ENCODE results near the gene CYP3A4. TPM values are rescaled to one million over a fixed set of nuclear protein-coding genes. Genes with fewer than 3 reads are reported as not detected.

The CYP3A4 gene
- total and polyA plus RNA-seq, 2 of the 8 experiments (the other 6 are each of a cell fraction or from before 2014, with no cell fraction given) = not detected

GRCh38 chr7:99767662-99768061 lies 16.3 kb downstream of the CYP3A4 start:
- FAIRE-seq (no peak), DNase-seq (ENCODE audit: low read depth in 1 of 2, low spot score in 2 of 2) (no peak)
- Histone ChIP-seq H2BK5ac (ENCODE audit: low read depth, low read length) (no peak overlapping the region), H3K4me3 (ENCODE audit: extremely low read depth in 1 of 4, insufficient read depth in 2 of 4, low read depth in 3 of 4, low read length in 4 of 4) (no peak overlapping the region), H3K4me2 (ENCODE audit: insufficient read depth in 1 of 2, low read depth in 2 of 2, low read length in 2 of 2) (no peak overlapping the region), H3K9me3 (ENCODE audit: insufficient read depth in 2 of 2, low read depth in 1 of 2, low read length in 1 of 2) (no peaks in the 10 kb centered on the region), H3K14ac (ENCODE audit: insufficient read length) (no peak overlapping the region), H4K20me1 (replicated peaks in 1 of 2; ENCODE audit: control insufficient read depth in 1 of 2, insufficient read depth in 2 of 2, low read length in 2 of 2) (no peaks in the 10 kb centered on the region), H3K36me3 (ENCODE audit: control insufficient read depth in 2 of 4, insufficient read depth in 4 of 4, low read length in 3 of 4) (no peaks in the 10 kb centered on the region), H3K4ac (replicated peaks; ENCODE audit: insufficient read length, low read depth, low read length) (no peak overlapping the region), H3K23me2 (ENCODE audit: low read depth, low read length) (no peaks in the 10 kb centered on the region), H3K56ac (replicated peaks; ENCODE audit: insufficient read length, low read depth, low read length) (no peak overlapping the region), H2AFZ (ENCODE audit: low read length) (no peak overlapping the region), H3K27ac (ENCODE audit: low read depth, low read length) (no peak overlapping the region), H2BK20ac (ENCODE audit: low read length) (no peak overlapping the region), H3K27me3 (replicated peaks in 1 of 4; ENCODE audit: control insufficient read depth in 3 of 4, extremely low read depth in 1 of 4, insufficient read depth in 3 of 4, low read length in 3 of 4) (no peaks in the 10 kb centered on the region), H3K18ac (ENCODE audit: extremely low read depth, low read length) (no peak overlapping the region), H2BK12ac (ENCODE audit: low read depth, low read length) (no peak overlapping the region), H3K4me1 (replicated peaks in 1 of 4; ENCODE audit: control insufficient read depth in 3 of 4, insufficient read depth in 4 of 4, low read length in 3 of 4) (no peaks in the 10 kb centered on the region), H2BK15ac (ENCODE audit: low read length) (no peak overlapping the region), H3K9ac (replicated peaks in 1 of 4; ENCODE audit: extremely low read depth in 1 of 4, low read depth in 3 of 4, low read length in 3 of 4) (no peak overlapping the region), H3K79me1 (ENCODE audit: low read depth, low read length) (no peaks in the 10 kb centered on the region), H2BK120ac (replicated peaks; ENCODE audit: low read depth, low read length) (no peak overlapping the region), H3K79me2 (ENCODE audit: control insufficient read depth in 1 of 2, insufficient read depth in 2 of 2, low read length in 2 of 2) (no peaks in the 10 kb centered on the region), H2AK5ac (ENCODE audit: low read depth, low read length) (no peak overlapping the region), H3K23ac (ENCODE audit: insufficient read length) (no peak overlapping the region), H4K5ac (ENCODE audit: insufficient read length, low read depth, low read length) (no peak overlapping the region), H4K91ac (replicated peaks; ENCODE audit: insufficient read length, low read length) (no peak overlapping the region), H4K8ac (ENCODE audit: extremely low read depth, insufficient read depth, low read length) (no peak overlapping the region)
- ChIA-PET CTCF (ENCODE audit: partially characterized antibody) (interaction anchor here (0.7 kb wide), 1 partner anchor 63 kb away, joined by 3 read pairs; no protein-coding TSS in a partner anchor), POLR2A (ENCODE audit: partially characterized antibody) (interaction anchor here (0.8 kb wide), 1 partner anchor 10 kb away, joined by 3 read pairs; no protein-coding TSS in a partner anchor)
- WGBS, 2 experiments (ENCODE audit: extremely low coverage in 1 of 2, insufficient coverage in 1 of 2, insufficient read length in 1 of 2, insufficient replicate concordance in 2 of 2, low coverage in 1 of 2, low lambda C conversion rate in 2 of 2, missing lambda C conversion rate in 1 of 2) = 83% methylated on average over 1 of the region's 1 CpG; no CpG with 5 or more reads in 1 of the 2 experiments
- no peak for TF ChIP-seq JUN (IDR thresholded peaks at IDR 0.05; ENCODE audit: low read depth, low read length)
- TF ChIP-seq PHF8 (conservative IDR thresholded peaks at IDR 0.05; ENCODE audit: low read depth, low read length) = no peak
- no peak for TF ChIP-seq SUZ12 (IDR thresholded peaks at IDR 0.05; ENCODE audit: low read length)
- no peak for TF ChIP-seq CHD1 (IDR thresholded peaks at IDR 0.05; ENCODE audit: low read depth, low read length)
- TF ChIP-seq, protein P1, sequence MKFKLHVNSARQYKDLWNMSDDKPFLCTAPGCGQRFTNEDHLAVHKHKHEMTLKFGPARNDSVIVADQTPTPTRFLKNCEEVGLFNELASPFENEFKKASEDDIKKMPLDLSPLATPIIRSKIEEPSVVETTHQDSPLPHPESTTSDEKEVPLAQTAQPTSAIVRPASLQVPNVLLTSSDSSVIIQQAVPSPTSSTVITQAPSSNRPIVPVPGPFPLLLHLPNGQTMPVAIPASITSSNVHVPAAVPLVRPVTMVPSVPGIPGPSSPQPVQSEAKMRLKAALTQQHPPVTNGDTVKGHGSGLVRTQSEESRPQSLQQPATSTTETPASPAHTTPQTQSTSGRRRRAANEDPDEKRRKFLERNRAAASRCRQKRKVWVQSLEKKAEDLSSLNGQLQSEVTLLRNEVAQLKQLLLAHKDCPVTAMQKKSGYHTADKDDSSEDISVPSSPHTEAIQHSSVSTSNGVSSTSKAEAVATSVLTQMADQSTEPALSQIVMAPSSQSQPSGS (IDR thresholded peaks at IDR 0.05; ENCODE audit: low read length) = no peak
- no peak for TF ChIP-seq RXRA (IDR thresholded peaks at IDR 0.05; ENCODE audit: insufficient read depth, low read depth, low read length)
- no peak for TF ChIP-seq RNF2 (IDR thresholded peaks at IDR 0.05; ENCODE audit: borderline replicate concordance, low read depth, low read length, missing control alignments, poor library complexity, severe bottlenecking)
- TF ChIP-seq, protein P2, sequence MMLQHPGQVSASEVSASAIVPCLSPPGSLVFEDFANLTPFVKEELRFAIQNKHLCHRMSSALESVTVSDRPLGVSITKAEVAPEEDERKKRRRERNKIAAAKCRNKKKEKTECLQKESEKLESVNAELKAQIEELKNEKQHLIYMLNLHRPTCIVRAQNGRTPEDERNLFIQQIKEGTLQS (IDR thresholded peaks at IDR 0.05; ENCODE audit: insufficient read depth, low read depth, low read length) = no peak
- TF ChIP-seq YY1 (IDR thresholded peaks at IDR 0.05; ENCODE audit: low read depth, low read length) = no peak
- no peak for TF ChIP-seq BCL11A (IDR thresholded peaks at IDR 0.05; ENCODE audit: low read depth in 2 of 2, low read length in 2 of 2)
- TF ChIP-seq CBX5 (IDR thresholded peaks at IDR 0.05; ENCODE audit: low read depth, low read length) = no peak
